Gastrocnemius medialis (tissue), 4 donors: ENCODE results near the gene SLC16A14.

Source experiments
- POLR2A ChIP-seq, 2 donors: fragments of 450-650 bp; IDR thresholded peaks; one replicate each; pipeline ENCODE4 v1.6.1; 2017; ENCODE audit warnings: antibody characterized with exemption in 2 of 2, mild to moderate bottlenecking in 2 of 2, moderate library complexity in 2 of 2
- TF ChIP-seq, protein P1 (sequence below), 5 experiments: fragments of 450-650 bp in 3 of 5; fragments of 200-600 bp in 2 of 5; sonication (generic) in 2 of 5; IDR thresholded peaks in 4 of 5; conservative IDR thresholded peaks in 1 of 5; 1 replicate in 4 of 5; 2 replicates in 1 of 5; pipeline ENCODE4 v1.5.1; 2016 to 2019; ENCODE audit warnings: antibody characterized with exemption in 5 of 5, mild to moderate bottlenecking in 3 of 5, moderate library complexity in 3 of 5

DNA sequence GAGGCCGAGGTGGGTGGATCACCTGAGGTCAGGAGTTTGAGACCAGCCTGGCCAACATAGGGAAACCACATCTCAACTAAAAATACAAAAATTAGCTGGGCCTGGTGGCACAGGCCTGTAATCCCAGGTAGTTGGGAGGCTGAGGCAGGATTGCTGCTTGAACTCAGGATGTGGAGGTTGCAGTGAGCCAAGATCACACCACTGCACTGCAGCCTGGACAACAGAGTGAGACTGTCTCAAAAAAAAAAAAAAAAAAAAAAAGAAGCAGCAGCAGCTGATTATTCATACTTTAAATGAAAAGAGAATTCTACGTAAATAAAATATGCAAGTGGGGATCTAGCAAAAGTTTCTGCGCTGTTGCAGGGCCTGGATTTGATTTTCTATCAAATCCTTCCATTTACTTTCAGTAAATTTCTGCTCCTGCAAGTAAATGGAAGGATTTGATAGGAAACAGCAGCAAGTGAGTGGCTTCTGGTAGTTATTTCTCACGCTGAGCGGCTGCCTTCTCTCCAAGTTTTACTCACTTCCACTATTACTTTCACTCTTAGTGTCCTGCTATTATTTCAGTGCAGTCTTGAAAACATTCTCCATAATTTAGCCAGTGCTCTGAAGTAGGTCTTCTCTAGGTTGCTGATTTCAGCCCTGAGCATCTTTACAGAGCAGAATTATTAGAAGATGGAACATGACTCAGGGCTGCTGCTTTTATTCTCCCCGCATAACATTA is 68.4 kb downstream of the SLC16A14 start:
- TF ChIP-seq, protein P1, sequence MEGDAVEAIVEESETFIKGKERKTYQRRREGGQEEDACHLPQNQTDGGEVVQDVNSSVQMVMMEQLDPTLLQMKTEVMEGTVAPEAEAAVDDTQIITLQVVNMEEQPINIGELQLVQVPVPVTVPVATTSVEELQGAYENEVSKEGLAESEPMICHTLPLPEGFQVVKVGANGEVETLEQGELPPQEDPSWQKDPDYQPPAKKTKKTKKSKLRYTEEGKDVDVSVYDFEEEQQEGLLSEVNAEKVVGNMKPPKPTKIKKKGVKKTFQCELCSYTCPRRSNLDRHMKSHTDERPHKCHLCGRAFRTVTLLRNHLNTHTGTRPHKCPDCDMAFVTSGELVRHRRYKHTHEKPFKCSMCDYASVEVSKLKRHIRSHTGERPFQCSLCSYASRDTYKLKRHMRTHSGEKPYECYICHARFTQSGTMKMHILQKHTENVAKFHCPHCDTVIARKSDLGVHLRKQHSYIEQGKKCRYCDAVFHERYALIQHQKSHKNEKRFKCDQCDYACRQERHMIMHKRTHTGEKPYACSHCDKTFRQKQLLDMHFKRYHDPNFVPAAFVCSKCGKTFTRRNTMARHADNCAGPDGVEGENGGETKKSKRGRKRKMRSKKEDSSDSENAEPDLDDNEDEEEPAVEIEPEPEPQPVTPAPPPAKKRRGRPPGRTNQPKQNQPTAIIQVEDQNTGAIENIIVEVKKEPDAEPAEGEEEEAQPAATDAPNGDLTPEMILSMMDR (IDR thresholded peaks at IDR 0.05 in 4 of 5, conservative IDR thresholded peaks at IDR 0.05 in 1 of 5): no peak
- no peak for TF ChIP-seq POLR2A (IDR thresholded peaks at IDR 0.05)
